HG03575 (cell line): Measurements from ENCODE around the gene HSPG2.

Source experiments
- ATAC-seq: cut with Tn5 transposase; IDR thresholded peaks from one replicate; pipeline ENCODE4 v1.9.1; 2021; ENCODE audit not compliant: unreplicated experiment, insufficient number of reproducible peaks, low FRiP score; ENCODE audit errors: extremely low read depth

HSPG2 gene

GRCh38 chr1:21936366-21937031, 611 bp downstream of the HSPG2 start:
- ATAC-seq, result no peak

- ATAC-seq, result no peak
Measured at GRCh38 chr1:21935891-21936365, 1.2 kb downstream of the HSPG2 start.

- no peak for ATAC-seq
Measured at GRCh38 chr1:21935393-21935804, 1.7 kb downstream of the HSPG2 start.

- ATAC-seq, result no peak
Measured at GRCh38 chr1:21933397-21934248, 3.5 kb downstream of the HSPG2 start.

GRCh38 chr1:21932127-21932526, 5.0 kb downstream of the HSPG2 start:
- no peak for ATAC-seq

GRCh38 chr1:21931171-21932093, 5.7 kb downstream of the HSPG2 start:
- no peak for ATAC-seq

GRCh38 chr1:21930629-21931170, 6.4 kb downstream of the HSPG2 start:
- no peak for ATAC-seq

GRCh38 chr1:21930080-21930571, 7.0 kb downstream of the HSPG2 start:
- no peak for ATAC-seq

GRCh38 chr1:21927533-21928237, 9.4 kb downstream of the HSPG2 start:
- no peak for ATAC-seq

GRCh38 chr1:21926814-21927532, 10.1 kb downstream of the HSPG2 start:
- ATAC-seq, result no peak

GRCh38 chr1:21926065-21926464, 11.0 kb downstream of the HSPG2 start:
- no peak for ATAC-seq

GRCh38 chr1:21925334-21925940, 11.7 kb downstream of the HSPG2 start:
- ATAC-seq, result no peak

- ATAC-seq, result no peak
Measured at GRCh38 chr1:21924503-21925005, 12.6 kb downstream of the HSPG2 start.

- ATAC-seq, result no peak
Measured at GRCh38 chr1:21922090-21923013, 14.8 kb downstream of the HSPG2 start.

GRCh38 chr1:21921100-21921875, 15.8 kb downstream of the HSPG2 start:
- ATAC-seq, result no peak
